ENCODE results near the gene TFF1.

Gene TFF1

GRCh38 chr21:42317341-42317741, 49.0 kb downstream of the TFF1 start:
- no peak for DNase-seq (ENCODE audit: low spot score)

DNA sequence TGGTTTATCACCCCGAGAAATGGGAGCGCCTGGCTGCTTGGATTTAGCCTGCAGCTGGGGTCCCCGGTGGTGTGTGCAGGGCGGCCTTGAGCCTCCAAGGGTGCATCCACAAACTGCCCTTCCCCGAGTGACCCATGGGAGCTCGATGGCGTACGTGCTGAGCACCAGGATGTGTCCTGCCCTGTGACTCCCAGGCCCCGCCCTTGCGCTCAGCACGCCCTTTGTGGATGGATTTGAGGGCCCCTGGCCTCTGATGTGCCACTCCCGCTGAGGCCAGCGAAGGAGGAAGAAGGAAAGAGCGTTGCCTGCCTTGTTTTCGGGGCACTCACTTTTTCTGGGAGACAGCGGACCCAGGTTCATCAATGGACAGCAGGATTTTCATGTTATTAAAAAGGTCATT, 49.4 kb downstream of the TFF1 start:
- no peak for DNase-seq (ENCODE audit: low spot score)

DNA sequence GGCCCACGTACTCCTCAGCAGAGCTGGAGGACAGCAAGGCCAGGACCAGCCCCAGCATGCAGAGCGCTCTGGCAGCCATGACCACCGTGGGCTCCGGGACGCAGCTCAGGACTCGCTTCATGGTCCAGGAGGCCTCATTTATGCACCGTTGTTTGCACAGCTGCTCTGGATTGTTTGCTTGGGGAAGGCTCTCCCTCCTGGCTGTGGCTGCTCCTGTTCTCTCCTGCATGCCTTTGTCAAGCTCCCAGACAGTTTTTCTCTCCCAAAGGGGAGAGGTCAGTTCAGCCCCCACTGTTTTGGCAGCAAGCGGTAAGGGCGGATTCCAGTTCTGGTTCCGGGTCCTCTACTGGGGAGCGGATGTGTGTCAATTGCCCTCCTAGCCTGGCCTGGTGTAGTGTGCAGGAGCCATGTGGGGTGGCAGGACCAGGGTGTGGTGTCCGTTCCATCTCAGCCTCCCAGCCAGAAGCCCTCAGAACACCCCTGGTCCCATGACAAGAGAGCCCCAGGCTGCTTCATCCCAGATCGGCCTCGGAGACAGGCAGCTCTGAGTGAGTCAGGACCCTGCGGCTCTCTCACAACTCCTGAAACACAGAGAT, 50.9 kb downstream of the TFF1 start, which contains the start of gene TFF3:
TSS of gene TFF3 (minus strand) at position 114 of the 596 bp plus-strand sequence. CDS start at position 79, 35 bp downstream.
- DNase-seq (ENCODE audit: low spot score) = peak; percentile 66

DNA sequence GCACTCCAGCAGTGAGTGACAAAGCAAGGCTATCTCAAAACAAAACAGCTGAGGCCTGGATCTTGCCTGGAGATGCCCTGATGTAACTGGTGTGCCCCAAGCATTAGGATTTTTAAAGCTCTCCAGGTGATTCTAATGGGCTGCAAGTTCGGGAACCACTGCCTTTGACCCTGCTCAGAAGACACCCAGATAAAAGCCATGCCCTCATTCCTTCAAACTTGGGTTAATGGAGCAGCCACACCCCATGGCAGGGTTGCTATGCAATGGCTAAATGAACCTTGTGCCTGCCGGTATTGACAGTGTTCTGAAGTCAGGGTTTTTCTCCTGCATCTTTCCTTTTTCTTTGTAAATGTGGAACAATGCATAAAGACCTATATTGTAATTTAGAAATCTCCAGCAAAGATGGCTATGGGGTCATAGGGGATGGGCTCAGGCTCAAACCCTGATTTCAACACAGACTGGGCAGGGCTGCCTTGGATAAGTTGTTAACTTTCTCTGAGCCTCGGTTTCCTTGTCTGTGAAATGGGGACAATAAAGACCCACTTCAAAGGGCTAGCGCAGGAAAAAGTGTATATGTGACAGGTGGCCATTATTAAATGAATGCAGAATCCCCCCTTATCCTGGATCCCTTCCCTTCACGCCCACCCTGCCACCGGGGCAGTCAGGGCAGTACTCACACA, 51.6 kb downstream of the TFF1 start:
- DNase-seq (ENCODE audit: low spot score) = no peak

- DNase-seq (ENCODE audit: low spot score) = peak; percentile 66
Observed at GRCh38 chr21:42313501-42313969, 52.8 kb downstream of the TFF1 start.

GRCh38 chr21:42312626-42313104, 53.7 kb downstream of the TFF1 start:
- DNase-seq (ENCODE audit: low spot score) = no peak

Data from left forelimb (tissue), 1 donor.